Liver (tissue), 9 donors: ENCODE data around the gene TBX21. TPM values are rescaled to one million over a fixed set of nuclear protein-coding genes. Genes with fewer than 3 reads are reported as not detected.

Source experiments
- DNase-seq: peaks from one replicate; pipeline ENCODE4 v3.0.0-alpha.2; 2017; ENCODE audit warnings: low spot score
- H3K27ac ChIP-seq, 2 donors: one replicate each; pipeline ENCODE4 v1.7.0; 2013; ENCODE audit warnings: inconsistent platforms in 2 of 2, low read length in 2 of 2, control low read depth in 1 of 2, low read depth in 1 of 2, mild to moderate bottlenecking in 1 of 2
- H3K27me3 ChIP-seq, 4 donors: one replicate each; pipeline versions ENCODE4 v1.6.1 to v1.7.0; 2013; ENCODE audit warnings: low read length in 3 of 4, inconsistent platforms in 1 of 4, mild to moderate bottlenecking in 1 of 4, moderate library complexity in 1 of 4; ENCODE audit not compliant: control insufficient read depth in 4 of 4, insufficient read depth in 4 of 4
- H3K36me3 ChIP-seq, 4 donors: one replicate each; pipeline versions ENCODE4 v1.6.1 to v1.7.0; 2013; ENCODE audit warnings: low read length in 3 of 4, mild to moderate bottlenecking in 3 of 4, low read depth in 1 of 4, moderate library complexity in 1 of 4; ENCODE audit not compliant: control insufficient read depth in 4 of 4, insufficient read depth in 3 of 4
- H3K4me1 ChIP-seq, 4 donors: one replicate each; pipeline versions ENCODE4 v1.6.1 to v1.7.0; 2013; ENCODE audit warnings: low read length in 3 of 4, mild to moderate bottlenecking in 3 of 4, moderate library complexity in 1 of 4; ENCODE audit not compliant: control insufficient read depth in 4 of 4, insufficient read depth in 4 of 4
- H3K4me3 ChIP-seq, 3 donors: one replicate each; pipeline versions ENCODE4 v1.6.1 to v1.7.0; 2013; ENCODE audit warnings: low read length in 3 of 3, control low read depth in 1 of 3, low read depth in 1 of 3, mild to moderate bottlenecking in 1 of 3
- H3K9ac ChIP-seq, 2 donors: one replicate each; pipeline ENCODE4 v1.7.0; 2013; ENCODE audit warnings: low read length in 2 of 2, mild to moderate bottlenecking in 2 of 2, moderate library complexity in 2 of 2, control low read depth in 1 of 2, low read depth in 1 of 2
- H3K9me3 ChIP-seq, 4 donors: one replicate each; pipeline versions ENCODE4 v1.6.1 to v1.7.0; 2013; ENCODE audit warnings: low read length in 3 of 4; ENCODE audit not compliant: control insufficient read depth in 4 of 4
- FOXA1 ChIP-seq: IDR thresholded peaks from 2 replicates; pipeline ENCODE4 v1.6.1; 2016; ENCODE audit warnings: antibody characterized with exemption
- FOXA2 ChIP-seq: IDR thresholded peaks from 2 replicates; pipeline ENCODE4 v1.6.1; 2016; ENCODE audit warnings: antibody characterized with exemption
- GABPA ChIP-seq, 2 donors: IDR thresholded peaks in 1 of 2; conservative IDR thresholded peaks in 1 of 2; 2 replicates each; pipeline ENCODE4 v1.6.1; 2016; ENCODE audit warnings: antibody characterized with exemption in 2 of 2, mild to moderate bottlenecking in 1 of 2, moderate library complexity in 1 of 2
- HNF4A ChIP-seq, 2 donors: conservative IDR thresholded peaks; 2 replicates each; pipeline ENCODE4 v1.6.1; 2016; ENCODE audit warnings: antibody characterized with exemption in 2 of 2, mild to moderate bottlenecking in 2 of 2
- JUND ChIP-seq, 2 donors: IDR thresholded peaks; 2 replicates each; pipeline ENCODE4 v1.6.1; 2016; ENCODE audit warnings: antibody characterized with exemption in 2 of 2
- NR2F2 ChIP-seq: IDR thresholded peaks from 2 replicates; pipeline ENCODE4 v1.6.1; 2016; ENCODE audit warnings: antibody characterized with exemption
- RAD21 ChIP-seq, 2 donors: IDR thresholded peaks; 2 replicates each; pipeline ENCODE4 v1.6.1; 2016; ENCODE audit warnings: antibody characterized with exemption in 2 of 2, mild to moderate bottlenecking in 2 of 2
- RXRA ChIP-seq, 2 donors: IDR thresholded peaks; 2 replicates each; pipeline ENCODE4 v1.6.1; 2017 to 2018; ENCODE audit warnings: antibody characterized with exemption in 2 of 2, mild to moderate bottlenecking in 1 of 2
- SP1 ChIP-seq: IDR thresholded peaks from 2 replicates; pipeline ENCODE4 v1.6.1; 2018; ENCODE audit warnings: antibody characterized with exemption, mild to moderate bottlenecking
- TAF1 ChIP-seq: conservative IDR thresholded peaks from 2 replicates; pipeline ENCODE4 v1.6.1; 2016; ENCODE audit warnings: antibody characterized with exemption, mild to moderate bottlenecking
- YY1 ChIP-seq: IDR thresholded peaks from 2 replicates; pipeline ENCODE4 v1.6.1; 2016; ENCODE audit warnings: antibody characterized with exemption, mild to moderate bottlenecking
- WGBS: extraction: QIAGEN DNeasy Blood & Tissue Kit; methylation state at CpG from one replicate; pipeline ENCODE4 v1.1.7; 2013; 5-methylcytosine and 5-hydroxymethylcytosine counted together
- polyA plus RNA-seq, 2 donors: library from polyadenylated mRNA; stranded (reverse) in 1 of 2; unstranded in 1 of 2; fragments of 200-250 nt in 1 of 2; fragments of >200 nt in 1 of 2; fragmentation: Nextera tagmentation in 1 of 2; extraction: Ambion mirVana in 1 of 2; gene quantifications; one replicate each; pipeline versions ENCODE4 v1.2.1 to v1.2.3, GENCODE V29; 2013 to 2015
- total RNA-seq, 2 donors: library from RNA; depleted of rRNA; stranded (reverse); fragments of >200 nt; gene quantifications; one replicate each; pipeline ENCODE4 v1.2.3, GENCODE V29; 2014
- TF ChIP-seq, protein P1 (sequence below): IDR thresholded peaks from 2 replicates; pipeline ENCODE4 v1.6.1; 2016; ENCODE audit warnings: antibody characterized with exemption
- TF ChIP-seq, protein P2 (sequence below): fragments of 150-350 bp; IDR thresholded peaks from 2 replicates; pipeline ENCODE4 v1.5.1; 2017; ENCODE audit warnings: improper control_type of control experiment, low read depth, low read length; ENCODE audit not compliant: missing input control
- TF ChIP-seq, protein P3 (sequence below): IDR thresholded peaks from 2 replicates; pipeline ENCODE4 v1.6.1; 2016; ENCODE audit warnings: antibody characterized with exemption
- TF ChIP-seq, protein P4 (sequence below): IDR thresholded peaks from 2 replicates; pipeline ENCODE4 v1.6.1; 2016; ENCODE audit warnings: antibody characterized with exemption
- TF ChIP-seq, protein P5 (sequence below): IDR thresholded peaks from 2 replicates; pipeline ENCODE4 v1.6.1; 2016; ENCODE audit warnings: antibody characterized with exemption, mild to moderate bottlenecking
- donor health status: healthy.
- donor health status: healthy.
- donor health status: healthy.
- donor health status: healthy.
- donor health status: healthy.

The TBX21 gene
- total and polyA plus RNA-seq, 4 donors, result 0.19 to 0.59 (median 0.25) TPM; not detected in 1

DNA sequence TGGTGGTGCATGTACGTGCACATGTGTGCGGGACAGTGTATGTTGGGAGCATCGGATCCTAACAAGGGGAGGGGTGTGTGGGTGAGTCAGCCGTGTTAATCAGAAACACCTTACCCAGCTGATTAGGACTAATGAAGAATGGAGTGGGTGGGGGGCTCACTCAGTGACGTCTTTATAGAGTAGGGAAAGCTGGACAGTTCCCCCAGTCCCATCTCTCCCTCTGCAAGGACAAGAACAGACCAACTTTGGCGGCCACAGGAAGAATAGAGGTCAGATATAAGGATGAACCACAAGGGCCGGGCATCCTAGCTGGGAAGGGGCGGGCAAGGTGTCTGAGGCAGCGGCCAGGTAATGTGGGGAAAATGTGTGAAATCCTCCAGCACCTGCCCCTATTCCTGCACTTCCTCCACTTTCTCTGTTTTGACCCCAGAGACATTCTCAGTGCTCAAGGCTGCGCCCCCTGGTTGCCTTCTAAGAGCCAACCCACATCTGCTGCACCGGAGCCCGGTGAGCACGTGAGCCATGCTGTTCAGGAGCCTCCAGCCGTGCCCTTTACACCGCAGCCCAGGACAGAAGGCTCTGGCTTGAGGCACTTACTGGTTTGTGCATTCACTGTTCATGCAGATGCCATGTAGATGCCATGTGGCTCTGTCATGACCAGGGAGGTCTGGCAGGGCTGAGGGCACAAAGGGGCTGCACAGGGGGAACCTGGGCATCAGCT lies 18.9 kb upstream of the TBX21 start:
- 42% methylated on average over 15 of the region's 15 CpGs for WGBS
- no peak overlapping the region for H3K9ac ChIP-seq

DNA sequence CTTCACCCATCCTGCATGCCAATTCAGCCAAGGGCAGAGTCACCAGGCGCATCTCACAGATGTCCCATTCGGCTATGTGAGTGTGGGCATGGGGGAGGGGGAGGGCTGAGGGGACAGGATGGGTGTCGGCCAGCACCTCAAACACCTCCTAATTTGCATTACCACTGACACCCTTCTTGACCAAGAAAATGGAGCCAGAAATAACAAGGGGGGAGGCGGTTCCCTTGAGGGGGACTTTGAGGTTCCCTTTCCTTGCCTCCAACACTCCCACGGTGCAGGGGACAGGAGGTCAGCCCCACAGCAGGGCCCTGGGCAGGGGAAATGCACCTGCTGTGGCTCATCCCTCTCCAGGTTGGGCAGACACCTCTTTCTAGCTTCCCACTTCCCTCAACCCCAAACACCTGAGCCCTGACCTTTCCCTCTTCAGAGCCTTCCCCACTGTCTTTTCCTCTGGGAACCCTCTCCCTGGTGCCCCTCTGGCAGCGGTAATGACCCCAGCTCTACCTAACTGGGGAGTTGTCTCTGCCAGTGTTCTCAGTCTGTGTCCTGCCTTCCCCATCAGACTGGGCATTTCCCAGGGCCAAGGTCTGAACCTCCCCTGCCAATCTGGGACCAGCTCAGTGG lies 18.2 kb upstream of the TBX21 start:
- WGBS, result 72% methylated on average over 6 of the region's 6 CpGs
- no peak for DNase-seq

More for the DNA sequence above, 18.9 kb upstream of the TBX21 start:
- TF ChIP-seq TAF1 (no peak), HNF4A (conservative IDR thresholded peaks at IDR 0.05) (no peak), GABPA (IDR thresholded peaks at IDR 0.05 in 1 of 2, conservative IDR thresholded peaks at IDR 0.05 in 1 of 2) (no peak), RAD21 (IDR thresholded peaks at IDR 0.05) (no peak), SP1 (no peak), RXRA (IDR thresholded peaks at IDR 0.05) (no peak), YY1 (no peak), JUND (IDR thresholded peaks at IDR 0.05) (no peak), NR2F2 (no peak), FOXA2 (no peak)
- TF ChIP-seq, protein P1, sequence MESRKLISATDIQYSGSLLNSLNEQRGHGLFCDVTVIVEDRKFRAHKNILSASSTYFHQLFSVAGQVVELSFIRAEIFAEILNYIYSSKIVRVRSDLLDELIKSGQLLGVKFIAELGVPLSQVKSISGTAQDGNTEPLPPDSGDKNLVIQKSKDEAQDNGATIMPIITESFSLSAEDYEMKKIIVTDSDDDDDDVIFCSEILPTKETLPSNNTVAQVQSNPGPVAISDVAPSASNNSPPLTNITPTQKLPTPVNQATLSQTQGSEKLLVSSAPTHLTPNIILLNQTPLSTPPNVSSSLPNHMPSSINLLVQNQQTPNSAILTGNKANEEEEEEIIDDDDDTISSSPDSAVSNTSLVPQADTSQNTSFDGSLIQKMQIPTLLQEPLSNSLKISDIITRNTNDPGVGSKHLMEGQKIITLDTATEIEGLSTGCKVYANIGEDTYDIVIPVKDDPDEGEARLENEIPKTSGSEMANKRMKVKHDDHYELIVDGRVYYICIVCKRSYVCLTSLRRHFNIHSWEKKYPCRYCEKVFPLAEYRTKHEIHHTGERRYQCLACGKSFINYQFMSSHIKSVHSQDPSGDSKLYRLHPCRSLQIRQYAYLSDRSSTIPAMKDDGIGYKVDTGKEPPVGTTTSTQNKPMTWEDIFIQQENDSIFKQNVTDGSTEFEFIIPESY, result no peak
- TF ChIP-seq, protein P2, sequence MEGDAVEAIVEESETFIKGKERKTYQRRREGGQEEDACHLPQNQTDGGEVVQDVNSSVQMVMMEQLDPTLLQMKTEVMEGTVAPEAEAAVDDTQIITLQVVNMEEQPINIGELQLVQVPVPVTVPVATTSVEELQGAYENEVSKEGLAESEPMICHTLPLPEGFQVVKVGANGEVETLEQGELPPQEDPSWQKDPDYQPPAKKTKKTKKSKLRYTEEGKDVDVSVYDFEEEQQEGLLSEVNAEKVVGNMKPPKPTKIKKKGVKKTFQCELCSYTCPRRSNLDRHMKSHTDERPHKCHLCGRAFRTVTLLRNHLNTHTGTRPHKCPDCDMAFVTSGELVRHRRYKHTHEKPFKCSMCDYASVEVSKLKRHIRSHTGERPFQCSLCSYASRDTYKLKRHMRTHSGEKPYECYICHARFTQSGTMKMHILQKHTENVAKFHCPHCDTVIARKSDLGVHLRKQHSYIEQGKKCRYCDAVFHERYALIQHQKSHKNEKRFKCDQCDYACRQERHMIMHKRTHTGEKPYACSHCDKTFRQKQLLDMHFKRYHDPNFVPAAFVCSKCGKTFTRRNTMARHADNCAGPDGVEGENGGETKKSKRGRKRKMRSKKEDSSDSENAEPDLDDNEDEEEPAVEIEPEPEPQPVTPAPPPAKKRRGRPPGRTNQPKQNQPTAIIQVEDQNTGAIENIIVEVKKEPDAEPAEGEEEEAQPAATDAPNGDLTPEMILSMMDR, result no peak
- TF ChIP-seq, protein P3, sequence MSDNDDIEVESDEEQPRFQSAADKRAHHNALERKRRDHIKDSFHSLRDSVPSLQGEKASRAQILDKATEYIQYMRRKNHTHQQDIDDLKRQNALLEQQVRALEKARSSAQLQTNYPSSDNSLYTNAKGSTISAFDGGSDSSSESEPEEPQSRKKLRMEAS, result no peak
- TF ChIP-seq, protein P4, sequence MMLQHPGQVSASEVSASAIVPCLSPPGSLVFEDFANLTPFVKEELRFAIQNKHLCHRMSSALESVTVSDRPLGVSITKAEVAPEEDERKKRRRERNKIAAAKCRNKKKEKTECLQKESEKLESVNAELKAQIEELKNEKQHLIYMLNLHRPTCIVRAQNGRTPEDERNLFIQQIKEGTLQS, result no peak
- no peaks in the 10 kb centered on the region for H3K36me3 ChIP-seq
- peaks cover 0 to 7% (median under 1%) of the 10 kb centered on the region in 4 donors for H3K4me1 ChIP-seq
- no peaks in the 10 kb centered on the region for H3K27me3 ChIP-seq
- no peak for DNase-seq
- H3K27ac ChIP-seq, result no peak overlapping the region
- no peaks in the 10 kb centered on the region for H3K9me3 ChIP-seq
- no peak overlapping the region for H3K4me3 ChIP-seq

More for the DNA sequence above, 18.2 kb upstream of the TBX21 start:
- Histone ChIP-seq H3K27ac (no peak overlapping the region), H3K9ac (no peak overlapping the region), H3K4me3 (no peak overlapping the region), H3K9me3 (no peaks in the 10 kb centered on the region), H3K27me3 (no peaks in the 10 kb centered on the region), H3K4me1 (peaks cover 0 to 7% (median 0%) of the 10 kb centered on the region in 4 donors), H3K36me3 (no peaks in the 10 kb centered on the region)
- TF ChIP-seq RXRA (IDR thresholded peaks at IDR 0.05) (no peak), HNF4A (conservative IDR thresholded peaks at IDR 0.05) (no peak), FOXA2 (no peak), YY1 (no peak), FOXA1 (no peak), TAF1 (no peak), RAD21 (IDR thresholded peaks at IDR 0.05) (no peak)
- TF ChIP-seq, protein P5, sequence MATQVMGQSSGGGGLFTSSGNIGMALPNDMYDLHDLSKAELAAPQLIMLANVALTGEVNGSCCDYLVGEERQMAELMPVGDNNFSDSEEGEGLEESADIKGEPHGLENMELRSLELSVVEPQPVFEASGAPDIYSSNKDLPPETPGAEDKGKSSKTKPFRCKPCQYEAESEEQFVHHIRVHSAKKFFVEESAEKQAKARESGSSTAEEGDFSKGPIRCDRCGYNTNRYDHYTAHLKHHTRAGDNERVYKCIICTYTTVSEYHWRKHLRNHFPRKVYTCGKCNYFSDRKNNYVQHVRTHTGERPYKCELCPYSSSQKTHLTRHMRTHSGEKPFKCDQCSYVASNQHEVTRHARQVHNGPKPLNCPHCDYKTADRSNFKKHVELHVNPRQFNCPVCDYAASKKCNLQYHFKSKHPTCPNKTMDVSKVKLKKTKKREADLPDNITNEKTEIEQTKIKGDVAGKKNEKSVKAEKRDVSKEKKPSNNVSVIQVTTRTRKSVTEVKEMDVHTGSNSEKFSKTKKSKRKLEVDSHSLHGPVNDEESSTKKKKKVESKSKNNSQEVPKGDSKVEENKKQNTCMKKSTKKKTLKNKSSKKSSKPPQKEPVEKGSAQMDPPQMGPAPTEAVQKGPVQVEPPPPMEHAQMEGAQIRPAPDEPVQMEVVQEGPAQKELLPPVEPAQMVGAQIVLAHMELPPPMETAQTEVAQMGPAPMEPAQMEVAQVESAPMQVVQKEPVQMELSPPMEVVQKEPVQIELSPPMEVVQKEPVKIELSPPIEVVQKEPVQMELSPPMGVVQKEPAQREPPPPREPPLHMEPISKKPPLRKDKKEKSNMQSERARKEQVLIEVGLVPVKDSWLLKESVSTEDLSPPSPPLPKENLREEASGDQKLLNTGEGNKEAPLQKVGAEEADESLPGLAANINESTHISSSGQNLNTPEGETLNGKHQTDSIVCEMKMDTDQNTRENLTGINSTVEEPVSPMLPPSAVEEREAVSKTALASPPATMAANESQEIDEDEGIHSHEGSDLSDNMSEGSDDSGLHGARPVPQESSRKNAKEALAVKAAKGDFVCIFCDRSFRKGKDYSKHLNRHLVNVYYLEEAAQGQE, result no peak
- TF ChIP-seq, protein P4, result no peak
- TF ChIP-seq, protein P1, result no peak
